ENCODE data around the gene HDAC7.

- TF ChIP-seq GATA2 (IDR thresholded peaks at IDR 0.05; ENCODE audit: low read depth, low read length) (no peak), GATA3 (IDR thresholded peaks at IDR 0.05; ENCODE audit: low read depth, low read length) (no peak)
Observed at GRCh38 chr12:47789712-47790489, 29.8 kb downstream of the HDAC7 start.
